Tibial nerve (tissue), 4 donors: ENCODE measurements around the gene PCSK6. TPM values are rescaled to one million over a fixed set of nuclear protein-coding genes. Genes with fewer than 3 reads are reported as not detected.

Experiments
- DNase-seq, 2 donors: peaks; one replicate each; pipeline ENCODE4 v3.0.0-alpha.2; 2019; ENCODE audit warnings: low spot score in 2 of 2
- H3K27ac ChIP-seq, 4 donors: fragments of 200-600 bp; sonication (generic) in 3 of 4; one replicate each; pipeline ENCODE4 v1.5.1; 2017 to 2019; ENCODE audit warnings: mild to moderate bottlenecking in 1 of 4
- H3K27me3 ChIP-seq, 2 donors: fragments of 200-600 bp; sonication (generic) in 1 of 2; one replicate each; pipeline versions ENCODE4 v1.5.1 to v1.6.0; 2017 to 2019
- H3K36me3 ChIP-seq, 3 donors: fragments of 200-600 bp; sonication (generic); one replicate each; pipeline ENCODE4 v1.5.1; 2018 to 2019
- H3K4me1 ChIP-seq, 4 donors: fragments of 200-600 bp; sonication (generic) in 3 of 4; one replicate each; pipeline ENCODE4 v1.5.1; 2017 to 2019
- H3K4me3 ChIP-seq, 4 donors: fragments of 200-600 bp; sonication (generic) in 3 of 4; one replicate each; pipeline ENCODE4 v1.5.1; 2017 to 2019; ENCODE audit warnings: mild to moderate bottlenecking in 1 of 4, moderate library complexity in 1 of 4
- H3K9me3 ChIP-seq, 4 donors: fragments of 200-600 bp; sonication (generic) in 3 of 4; one replicate each; pipeline ENCODE4 v1.5.1; 2017 to 2019
- CTCF ChIP-seq, 5 experiments: fragments of 200-600 bp in 3 of 5; fragments of 450-650 bp in 2 of 5; sonication (generic) in 3 of 5; IDR thresholded peaks; one replicate each; pipeline ENCODE4 v1.5.1; 2016 to 2019; ENCODE audit warnings: antibody characterized with exemption in 5 of 5, mild to moderate bottlenecking in 3 of 5, moderate library complexity in 2 of 5
- EP300 ChIP-seq, 2 donors: sonication (generic); formaldehyde crosslinking; IDR thresholded peaks; one replicate each; pipeline ENCODE4 v1.6.1; 2017; ENCODE audit warnings: antibody characterized with exemption in 2 of 2, mild to moderate bottlenecking in 1 of 2
- POLR2A ChIP-seq, 2 donors: fragments of 450-650 bp; IDR thresholded peaks; one replicate each; pipeline ENCODE4 v1.6.1; 2017; ENCODE audit warnings: antibody characterized with exemption in 2 of 2, mild to moderate bottlenecking in 2 of 2, moderate library complexity in 2 of 2
- WGBS, 2 donors: methylation state at CpG; one replicate each; pipeline ENCODE4 v1.1.5; 2018; 5-methylcytosine and 5-hydroxymethylcytosine counted together
- total RNA-seq, 4 donors: library from RNA; depleted of rRNA; stranded (reverse); fragments of >200 nt; gene quantifications; one replicate each; pipeline ENCODE4 v1.1.0, GENCODE V29; 2016

The PCSK6 gene
- total RNA-seq, 4 donors from 2014 or later = 8.5 to 27.0 (median 13.2) TPM

- Histone ChIP-seq H3K9me3 (no peaks in the 10 kb centered on the region), H3K27me3 (no peaks in the 10 kb centered on the region), H3K27ac (no peak overlapping the region), H3K36me3 (peaks cover 0 to 3% (median 0%) of the 10 kb centered on the region in 3 donors), H3K4me3 (no peak overlapping the region), H3K4me1 (peaks cover 0 to 28% (median 6%) of the 10 kb centered on the region in 4 donors)
- no peak for DNase-seq
- 88 to 93% methylated on average over 4 of the region's 4 CpGs for WGBS, 2 donors
- TF ChIP-seq POLR2A (IDR thresholded peaks at IDR 0.05) (no peak), CTCF (IDR thresholded peaks at IDR 0.05) (no peak), EP300 (IDR thresholded peaks at IDR 0.05) (no peak)
Observed at GRCh38 chr15:101264011-101264410, 225.5 kb downstream of the PCSK6 start.

- no peaks in the 10 kb centered on the region for H3K9me3 ChIP-seq
- H3K4me3 ChIP-seq = no peak overlapping the region
- no peak for DNase-seq
- no peaks in the 10 kb centered on the region for H3K36me3 ChIP-seq
- H3K27me3 ChIP-seq = no peaks in the 10 kb centered on the region
- TF ChIP-seq EP300 (IDR thresholded peaks at IDR 0.05) (no peak), CTCF (IDR thresholded peaks at IDR 0.05) (no peak), POLR2A (IDR thresholded peaks at IDR 0.05) (no peak)
- peaks cover 0 to 21% (median 4%) of the 10 kb centered on the region in 4 donors for H3K4me1 ChIP-seq
- H3K27ac ChIP-seq = no peak overlapping the region
- 78 to 88% methylated on average over 4 of the region's 4 CpGs for WGBS, 2 donors
Observed at GRCh38 chr15:101262551-101262950, 227.0 kb downstream of the PCSK6 start.

GRCh38 chr15:101258238-101259144 lies 231.0 kb downstream of the PCSK6 start:
- no peak overlapping the region for H3K4me3 ChIP-seq
- H3K27ac ChIP-seq = no peak overlapping the region
- DNase-seq = peak in 1 of 2 donors; percentile 71
- H3K9me3 ChIP-seq = no peaks in the 10 kb centered on the region
- 17 to 22% methylated on average over 10 to 11 of the region's 11 CpGs for WGBS, 2 donors
- H3K27me3 ChIP-seq = no peaks in the 10 kb centered on the region
- H3K4me1 ChIP-seq = peaks cover 0 to 4% (median 0%) of the 10 kb centered on the region in 4 donors
- TF ChIP-seq POLR2A (IDR thresholded peaks at IDR 0.05) (no peak), EP300 (IDR thresholded peaks at IDR 0.05) (peak in 1 of 2 donors; percentile 26), CTCF (IDR thresholded peaks at IDR 0.05) (peak; percentile 80 to 92 (median 82))
- H3K36me3 ChIP-seq = no peaks in the 10 kb centered on the region

GRCh38 chr15:101256757-101257156 lies 232.8 kb downstream of the PCSK6 start:
- WGBS, 2 donors = 72 to 73% methylated on average over 6 of the region's 6 CpGs
- no peak for DNase-seq

More at GRCh38 chr15:101256757-101257156, 232.8 kb downstream of the PCSK6 start:
- TF ChIP-seq EP300 (IDR thresholded peaks at IDR 0.05) = no peak
- peak in 1 of 5 experiments; percentile 22 for TF ChIP-seq CTCF (IDR thresholded peaks at IDR 0.05)
- no peak for TF ChIP-seq POLR2A (IDR thresholded peaks at IDR 0.05)
- H3K36me3 ChIP-seq = no peaks in the 10 kb centered on the region
- H3K27ac ChIP-seq = no peak overlapping the region
- H3K9me3 ChIP-seq = no peaks in the 10 kb centered on the region
- H3K4me1 ChIP-seq = peaks cover 0 to 14% (median 0%) of the 10 kb centered on the region in 4 donors
- H3K27me3 ChIP-seq = no peaks in the 10 kb centered on the region
- no peak overlapping the region for H3K4me3 ChIP-seq
